AML-193 (cell line): ENCODE results near the gene CAMTA1.

ENCODE experiments used
- DNase-seq, 2 experiments: peaks; one replicate each; lab custom pipeline; 2025; lab: John Stamatoyannopoulos, UW

CAMTA1 gene

GRCh38 chr1:7743346-7743745 lies 958.1 kb downstream of the CAMTA1 start:
- no peak for DNase-seq

DNA sequence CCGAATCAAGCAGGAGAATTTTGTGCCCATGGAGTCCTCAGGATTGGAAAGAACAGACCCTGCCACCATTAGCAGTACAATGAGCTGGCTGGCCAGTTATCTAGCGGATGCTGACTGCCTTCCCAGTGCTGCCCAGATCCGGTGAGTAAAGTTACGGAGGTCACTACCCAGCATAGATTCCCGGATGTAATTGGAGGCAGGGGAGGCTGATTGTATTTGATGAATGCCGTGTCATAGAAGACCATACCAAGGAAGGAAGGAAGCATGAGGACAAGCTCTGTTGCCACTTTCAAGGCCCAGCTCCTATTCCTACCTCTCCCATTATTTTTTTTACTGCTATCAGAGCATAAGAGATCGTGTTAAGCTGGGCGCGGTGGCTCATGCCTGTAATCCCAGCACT lies 959.6 kb downstream of the CAMTA1 start:
- DNase-seq: no peak

GRCh38 chr1:7745783-7746182 lies 960.5 kb downstream of the CAMTA1 start:
- no peak for DNase-seq

DNA sequence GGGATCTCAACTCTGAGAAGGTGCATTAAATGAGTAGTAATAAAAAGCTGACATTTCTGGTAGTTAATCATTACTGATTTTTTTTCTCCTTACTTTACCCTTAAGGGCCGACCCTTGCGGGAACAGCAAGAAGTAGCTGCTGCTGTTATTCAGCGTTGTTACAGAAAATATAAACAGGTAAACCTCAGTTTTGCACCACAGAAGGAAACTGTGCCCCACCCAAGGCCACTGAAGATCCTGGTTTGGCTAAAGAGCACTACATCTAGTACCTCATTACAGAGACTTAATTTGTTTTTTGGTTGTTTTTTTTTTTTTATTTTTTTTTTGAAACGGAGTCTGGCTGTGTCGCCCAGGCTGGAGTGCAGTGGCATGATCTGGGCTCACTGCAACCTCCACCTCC lies 962.4 kb downstream of the CAMTA1 start:
- no peak for DNase-seq

DNA sequence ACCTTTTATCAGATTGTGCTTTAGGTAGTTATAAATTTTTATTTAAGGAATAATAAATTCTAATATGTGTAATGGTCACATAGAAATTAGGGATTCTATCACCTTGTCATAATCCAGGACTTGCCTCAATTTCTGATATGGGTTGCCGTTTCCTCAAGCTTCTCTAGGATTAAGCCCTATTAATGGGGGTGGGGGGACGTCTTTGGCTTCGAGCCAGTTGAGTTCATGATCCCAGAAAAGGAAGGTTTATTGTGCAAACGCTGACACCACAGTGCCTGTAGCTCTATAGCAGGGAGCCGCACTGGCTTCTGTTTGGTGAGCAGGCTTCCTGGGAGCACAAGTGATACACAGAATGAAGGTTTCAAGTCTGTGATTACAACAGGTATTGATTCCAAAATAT lies 963.9 kb downstream of the CAMTA1 start:
- no peak for DNase-seq

DNA sequence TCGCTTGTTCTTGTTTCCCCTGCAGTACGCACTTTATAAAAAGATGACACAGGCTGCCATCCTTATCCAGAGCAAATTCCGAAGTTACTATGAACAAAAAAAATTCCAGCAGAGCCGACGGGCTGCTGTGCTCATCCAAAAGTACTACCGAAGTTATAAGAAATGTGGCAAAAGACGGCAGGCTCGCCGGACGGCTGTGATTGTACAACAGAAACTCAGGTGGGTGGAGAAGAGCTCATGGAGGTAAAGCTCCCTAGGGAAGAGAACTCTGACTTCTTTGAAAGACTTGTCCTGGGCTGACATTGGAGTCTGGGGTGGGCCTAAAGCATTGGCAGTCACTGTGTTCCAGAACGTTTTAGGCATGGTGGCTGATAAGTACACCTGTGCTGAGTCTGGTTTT lies 965.9 kb downstream of the CAMTA1 start:
- DNase-seq: no peak

DNA sequence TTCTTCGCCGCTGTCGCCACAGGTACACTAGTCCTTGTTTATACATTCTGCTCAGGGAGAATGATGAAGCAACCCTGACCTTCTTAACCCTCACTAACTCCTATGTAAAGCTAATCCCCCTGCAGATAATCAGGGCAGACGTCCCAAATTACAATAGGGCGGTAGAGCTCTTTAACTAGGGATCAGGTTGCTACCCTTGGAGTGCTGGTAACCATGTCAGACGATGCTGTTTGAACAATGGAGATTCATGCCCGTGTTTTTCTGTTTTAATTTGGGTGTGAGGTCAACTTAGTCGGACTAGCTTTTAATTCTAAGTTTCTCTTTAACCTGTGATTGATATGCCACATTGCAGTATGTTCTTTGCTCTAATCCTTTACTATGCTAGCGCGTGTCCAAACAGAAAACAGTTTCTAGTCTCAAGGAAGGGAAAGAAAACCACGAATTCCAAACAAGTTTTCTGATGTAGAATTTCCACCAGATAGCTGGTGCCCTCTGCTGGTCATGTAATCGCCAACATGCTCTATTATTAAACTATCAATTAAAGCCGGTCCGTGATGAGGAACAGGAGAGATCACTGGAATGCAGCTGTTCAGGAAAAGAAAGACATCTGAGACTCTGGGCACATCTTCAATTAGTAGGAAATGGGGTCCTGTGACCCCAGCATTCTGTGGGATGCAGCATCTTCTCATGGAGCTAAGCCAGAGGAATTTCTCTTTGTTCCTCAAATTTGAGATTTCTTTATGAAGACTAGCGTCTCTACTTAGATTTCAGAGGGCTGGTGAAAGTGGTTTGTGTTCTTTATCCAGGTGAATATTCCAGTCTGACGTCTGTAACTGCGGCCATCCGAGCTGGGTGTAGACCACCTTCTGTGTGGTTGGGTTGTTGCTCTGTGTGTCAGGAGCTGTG lies 967.5 kb downstream of the CAMTA1 start:
- peak; percentile 51 to 58 for DNase-seq

DNA sequence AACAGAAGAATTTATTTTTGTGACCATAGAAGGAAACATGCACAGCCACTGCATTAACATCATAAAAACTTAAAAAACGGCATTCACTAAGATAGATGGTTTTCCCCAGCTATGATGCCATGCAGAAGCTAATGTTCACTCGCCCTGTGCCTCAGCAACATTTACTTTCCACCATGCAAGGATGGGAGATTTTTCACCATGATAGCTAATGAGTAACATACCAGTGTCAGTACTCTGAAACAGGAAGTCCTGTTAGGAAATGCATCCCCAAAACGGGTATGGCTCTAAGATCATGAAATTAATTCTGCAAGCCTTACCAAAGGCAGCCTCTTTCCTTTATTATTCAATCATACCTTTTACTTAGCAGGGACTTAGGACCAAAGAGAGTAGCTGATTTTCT lies 968.4 kb downstream of the CAMTA1 start:
- DNase-seq: peak; percentile 24 to 44

- DNase-seq: no peak
Observed at GRCh38 chr1:7754234-7754633, 969.0 kb downstream of the CAMTA1 start.

GRCh38 chr1:7755448-7755847 lies 970.2 kb downstream of the CAMTA1 start:
- peak; percentile 9 to 24 for DNase-seq

DNA sequence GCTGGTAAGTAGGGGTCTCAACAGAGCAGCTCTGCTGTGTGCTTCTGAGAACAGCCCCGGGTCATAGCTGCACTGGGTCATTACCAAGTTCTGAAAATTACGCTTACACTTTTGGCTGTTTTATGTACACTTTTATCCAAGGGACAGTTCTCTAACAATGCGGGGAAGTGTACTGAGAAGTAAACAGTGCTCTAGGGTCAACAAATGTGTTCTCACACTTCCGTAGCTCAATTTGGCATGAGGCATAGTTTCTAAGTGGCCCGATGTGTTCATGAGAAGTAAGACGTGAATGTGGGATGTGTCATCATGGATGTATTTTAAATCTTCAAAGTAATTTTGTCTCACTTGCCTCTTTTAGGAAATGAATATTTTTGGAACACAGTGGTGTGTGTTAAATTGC lies 975.0 kb downstream of the CAMTA1 start:
- DNase-seq: no peak

DNA sequence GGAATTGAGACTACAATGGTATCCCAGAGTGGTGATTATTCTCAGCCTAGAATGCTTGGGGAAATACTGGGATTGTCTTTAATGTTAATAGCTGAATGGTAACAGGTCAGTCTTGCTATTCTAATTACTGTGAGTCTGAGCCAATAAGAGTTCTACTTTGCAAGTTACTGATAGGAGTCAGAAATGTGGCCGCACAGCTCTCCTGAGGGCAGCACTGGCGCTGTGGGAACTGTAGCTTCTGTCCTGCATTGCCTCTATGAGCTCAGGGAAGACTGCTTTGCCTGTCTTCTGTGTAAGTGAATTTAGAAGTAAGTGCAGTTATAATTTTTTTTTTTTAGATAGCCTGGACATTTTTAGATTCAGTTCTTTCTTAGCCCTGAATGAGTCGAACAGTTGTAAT lies 975.8 kb downstream of the CAMTA1 start:
- DNase-seq: no peak

- no peak for DNase-seq
Observed at GRCh38 chr1:7767176-7767575, 981.9 kb downstream of the CAMTA1 start.

- DNase-seq: no peak
Observed at GRCh38 chr1:7768583-7768982, 983.3 kb downstream of the CAMTA1 start.

DNA sequence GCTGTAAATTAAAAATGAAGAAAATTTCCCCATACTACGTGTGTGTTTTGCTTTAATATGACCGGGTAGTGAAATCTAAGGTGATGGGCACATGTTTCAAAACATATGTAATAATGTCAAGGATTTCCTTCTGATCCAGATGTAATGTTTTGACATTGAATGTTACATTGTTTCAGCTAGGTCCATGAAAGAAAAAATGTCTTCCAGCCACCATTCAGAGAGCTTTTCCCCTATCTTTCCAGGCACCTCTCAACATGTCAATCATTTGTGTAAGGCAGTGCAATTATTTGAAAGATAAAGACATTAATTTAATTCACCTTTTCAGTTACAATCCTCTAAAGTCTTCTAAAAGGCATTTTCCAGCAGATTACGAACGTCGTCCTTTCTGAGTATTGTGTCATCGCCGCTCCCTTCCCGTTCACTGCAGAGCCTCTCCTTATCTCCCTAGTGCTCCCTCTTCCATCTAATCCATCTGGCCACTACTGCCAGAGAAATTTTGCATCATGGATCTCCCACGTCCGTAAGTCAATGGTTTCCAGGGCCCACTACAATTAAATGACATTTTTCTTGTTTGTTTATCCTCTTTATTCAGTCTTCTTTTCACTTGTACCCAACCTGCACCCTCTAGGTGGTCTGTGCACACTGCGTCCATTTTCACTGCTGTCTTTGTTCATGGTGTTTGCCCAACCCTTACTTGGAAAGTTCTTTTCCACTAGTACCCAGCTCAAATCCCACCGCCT lies 984.6 kb downstream of the CAMTA1 start:
- no peak for DNase-seq

- DNase-seq: peak; percentile 17 to 47
Observed at GRCh38 chr1:7770669-7770996, 985.4 kb downstream of the CAMTA1 start.

GRCh38 chr1:7770997-7771822 lies 986.0 kb downstream of the CAMTA1 start, which contains the start of gene VAMP3:
Gene VAMP3 (plus strand): TSS chr1:7771296. CDS start chr1:7771384, 88 bp downstream.
- DNase-seq: peak; percentile 47 to 63

DNA sequence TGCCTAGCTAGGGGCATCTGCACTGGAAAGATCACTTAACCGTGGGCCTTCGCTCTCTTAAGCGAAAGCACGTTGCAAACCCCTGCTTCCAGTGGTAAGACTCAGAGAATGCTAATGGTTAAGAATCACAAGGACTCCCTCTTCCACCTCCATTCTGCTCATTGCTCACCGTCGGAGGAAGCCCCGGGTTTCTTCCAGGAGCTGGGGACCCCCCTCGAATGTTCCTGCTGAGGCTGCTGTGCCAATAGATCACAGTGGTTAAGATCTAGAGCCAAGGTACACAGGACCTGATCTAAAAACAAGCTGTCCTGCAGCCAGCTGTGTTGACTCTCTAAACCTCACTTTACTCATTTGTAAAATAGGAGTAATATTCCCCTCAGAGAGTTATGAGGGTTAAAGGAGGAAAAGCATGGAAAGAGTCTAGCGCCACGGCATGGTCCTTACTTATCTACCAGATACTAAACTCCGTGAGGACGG lies 986.6 kb downstream of the CAMTA1 start:
- DNase-seq: no peak

- DNase-seq: no peak
Observed at GRCh38 chr1:7777591-7777990, 992.3 kb downstream of the CAMTA1 start.

GRCh38 chr1:7778133-7778628 lies 992.9 kb downstream of the CAMTA1 start:
- DNase-seq: no peak

GRCh38 chr1:7780976-7781375 lies 995.7 kb downstream of the CAMTA1 start:
- DNase-seq: no peak

GRCh38 chr1:7781501-7781900 lies 996.2 kb downstream of the CAMTA1 start:
- peak; percentile 61 to 68 for DNase-seq
